Esophagus squamous epithelium (tissue), 5 donors: Measurements from ENCODE around the gene CARMIL1. TPM values are rescaled to one million over a fixed set of nuclear protein-coding genes. Genes with fewer than 3 reads are reported as not detected.

Experiments used
- DNase-seq: peaks from one replicate; lab custom pipeline; 2025; lab: John Stamatoyannopoulos, UW
- H3K27ac ChIP-seq, 4 donors: fragments of 200-600 bp; sonication (generic); one replicate each; pipeline ENCODE4 v1.5.1; 2016 to 2019; ENCODE audit warnings: mild to moderate bottlenecking in 1 of 4
- H3K27me3 ChIP-seq, 4 donors: fragments of 200-600 bp; sonication (generic); 1 replicate in 3 of 4; 2 replicates in 1 of 4; pipeline versions ENCODE4 v1.5.1 to v1.6.0; 2017 to 2021; ENCODE audit warnings: antibody characterized with exemption in 1 of 4
- H3K36me3 ChIP-seq, 3 donors: fragments of 200-600 bp; sonication (generic); one replicate each; pipeline ENCODE4 v1.5.1; 2016 to 2019
- H3K4me1 ChIP-seq, 3 donors: fragments of 200-600 bp; sonication (generic); one replicate each; pipeline ENCODE4 v1.5.1; 2017 to 2019
- H3K4me3 ChIP-seq, 4 donors: fragments of 200-600 bp; sonication (generic); 1 replicate in 3 of 4; 2 replicates in 1 of 4; pipeline ENCODE4 v1.5.1; 2016 to 2019; ENCODE audit warnings: mild to moderate bottlenecking in 2 of 4, moderate library complexity in 1 of 4
- H3K9me3 ChIP-seq, 3 donors: fragments of 200-600 bp; sonication (generic); one replicate each; pipeline ENCODE4 v1.5.1; 2016 to 2019
- CTCF ChIP-seq, 6 experiments: fragments of 450-650 bp in 4 of 6; fragments of 200-600 bp in 2 of 6; sonication (generic) in 2 of 6; IDR thresholded peaks; one replicate each; pipeline ENCODE4 v1.5.1; 2016 to 2019; ENCODE audit warnings: antibody characterized with exemption in 6 of 6, mild to moderate bottlenecking in 4 of 6, moderate library complexity in 4 of 6
- POLR2A ChIP-seq, 4 donors: fragments of 450-650 bp; IDR thresholded peaks; one replicate each; pipeline ENCODE4 v1.6.1; 2017; ENCODE audit warnings: antibody characterized with exemption in 4 of 4, mild to moderate bottlenecking in 4 of 4, moderate library complexity in 3 of 4
- WGBS, 2 donors: methylation state at CpG; one replicate each; pipeline ENCODE4 v1.1.5; 2018; 5-methylcytosine and 5-hydroxymethylcytosine counted together
- intact Hi-C: fragments of 100-400 bp; cut with DNase I; formaldehyde crosslinking; loops from one replicate; pipeline ENCODE4 v1.15.0; 2022
- total RNA-seq, 4 donors: library from RNA; depleted of rRNA; stranded (reverse); fragments of >200 nt; gene quantifications; one replicate each; pipeline ENCODE4 v1.1.0, GENCODE V29; 2016
- donor health status: DM: yes; HTN: yes; CAD: no.

Gene CARMIL1
- total RNA-seq, 4 donors from 2014 or later, result 7.2 to 19.7 (median 18.3) TPM

GRCh38 chr6:25487012-25487411 lies 207.8 kb downstream of the CARMIL1 start:
- peaks cover 0 to 8% (median 0%) of the 10 kb centered on the region in 3 donors for H3K4me1 ChIP-seq
- peaks cover 0 to 25% (median 0%) of the 10 kb centered on the region in 3 donors for H3K36me3 ChIP-seq
- no peaks in the 10 kb centered on the region for H3K27me3 ChIP-seq
- no peak for DNase-seq
- no peak overlapping the region for H3K27ac ChIP-seq
- no peak overlapping the region for H3K4me3 ChIP-seq
- no peaks in the 10 kb centered on the region for H3K9me3 ChIP-seq
- intact Hi-C loops, result no loop called here
- 85 to 86% methylated on average over 5 of the region's 5 CpGs for WGBS, 2 donors
- TF ChIP-seq POLR2A (IDR thresholded peaks at IDR 0.05) (no peak), CTCF (IDR thresholded peaks at IDR 0.05) (no peak)

GRCh38 chr6:25488156-25488555 lies 209.0 kb downstream of the CARMIL1 start:
- Histone ChIP-seq H3K4me1 (peaks cover 0 to 8% (median 0%) of the 10 kb centered on the region in 3 donors), H3K27me3 (no peaks in the 10 kb centered on the region), H3K9me3 (no peaks in the 10 kb centered on the region), H3K36me3 (peaks cover 0 to 18% (median 0%) of the 10 kb centered on the region in 3 donors), H3K27ac (no peak overlapping the region), H3K4me3 (no peak overlapping the region)
- no peak for DNase-seq
- 87 to 98% methylated on average over 2 to 3 of the region's 3 CpGs for WGBS, 2 donors
- intact Hi-C loops, result no loop called here
- no peak for TF ChIP-seq POLR2A (IDR thresholded peaks at IDR 0.05)
- no peak for TF ChIP-seq CTCF (IDR thresholded peaks at IDR 0.05)

GRCh38 chr6:25489399-25489798 lies 210.2 kb downstream of the CARMIL1 start:
- H3K4me1 ChIP-seq, result peaks cover 0 to 8% (median 0%) of the 10 kb centered on the region in 3 donors
- H3K36me3 ChIP-seq, result peaks cover 0 to 15% (median 0%) of the 10 kb centered on the region in 3 donors
- no peak for TF ChIP-seq CTCF (IDR thresholded peaks at IDR 0.05)
- no peak for TF ChIP-seq POLR2A (IDR thresholded peaks at IDR 0.05)
- 68% methylated on average over 3 of the region's 3 CpGs for WGBS, 2 donors
- intact Hi-C loops, result no loop called here
- no peaks in the 10 kb centered on the region for H3K27me3 ChIP-seq
- no peak for DNase-seq
- H3K4me3 ChIP-seq, result no peak overlapping the region
- H3K27ac ChIP-seq, result no peak overlapping the region
- no peaks in the 10 kb centered on the region for H3K9me3 ChIP-seq

- peaks cover 0 to 15% (median 0%) of the 10 kb centered on the region in 3 donors for H3K36me3 ChIP-seq
- H3K4me1 ChIP-seq, result peaks cover 0 to 8% (median 0%) of the 10 kb centered on the region in 3 donors
- no peak for DNase-seq
- H3K27me3 ChIP-seq, result no peaks in the 10 kb centered on the region
- 61 to 70% methylated on average over 9 of the region's 9 CpGs for WGBS, 2 donors
- intact Hi-C loops, result loop anchor here (5.0 kb wide), 1 partner anchor 213 kb away; the partner anchor contains the start of gene CARMIL1
- H3K9me3 ChIP-seq, result no peaks in the 10 kb centered on the region
- H3K4me3 ChIP-seq, result no peak overlapping the region
- H3K27ac ChIP-seq, result no peak overlapping the region
- TF ChIP-seq CTCF (IDR thresholded peaks at IDR 0.05) (peak; percentile 48 to 90 (median 78)), POLR2A (IDR thresholded peaks at IDR 0.05) (no peak)
These were observed 211.0 kb downstream of the CARMIL1 start for GRCh38 chr6:25490018-25490801.

GRCh38 chr6:25492951-25493350 lies 213.8 kb downstream of the CARMIL1 start:
- Histone ChIP-seq H3K4me1 (peaks cover 0 to 8% (median 0%) of the 10 kb centered on the region in 3 donors), H3K27ac (no peak overlapping the region), H3K27me3 (no peaks in the 10 kb centered on the region), H3K4me3 (no peak overlapping the region), H3K9me3 (no peaks in the 10 kb centered on the region), H3K36me3 (peaks cover 0 to 11% (median 0%) of the 10 kb centered on the region in 3 donors)
- no peak for DNase-seq
- TF ChIP-seq CTCF (IDR thresholded peaks at IDR 0.05) (no peak), POLR2A (IDR thresholded peaks at IDR 0.05) (no peak)
- WGBS, 2 donors, result 93% methylated on average over 3 of the region's 3 CpGs
- intact Hi-C loops, result loop anchor here (5.0 kb wide), 1 partner anchor 216 kb away; the partner anchor contains the start of gene CARMIL1
